ENCODE measurements around the gene MT1A. TPM values are rescaled to one million over a fixed set of nuclear protein-coding genes. Genes with fewer than 3 reads are reported as not detected.
A peak's percentile ranks its signal among the peaks of the same experiment; 100 is the strongest.

MT1A gene
- total RNA-seq, 2 donors from 2014 or later = 30.0 TPM; not detected in 1

- Histone ChIP-seq H3K27me3 (no peaks in the 10 kb centered on the region), H3K27ac (peak overlapping the region; percentile 86 to 87), H3K9me3 (no peaks in the 10 kb centered on the region), H3K4me3 (no peak overlapping the region), H3K36me3 (peaks cover 4% of the 10 kb centered on the region), H3K4me1 (peaks cover 0 to 36% of the 10 kb centered on the region in 2 donors)
- DNase-seq (ENCODE audit: low spot score) = no peak
- TF ChIP-seq CTCF (IDR thresholded peaks at IDR 0.05) = no peak
These were observed 46.6 kb downstream of the MT1A start for GRCh38 chr16:56684926-56685590.

- DNase-seq (ENCODE audit: low spot score) = no peak
- Histone ChIP-seq H3K4me1 (peaks cover 0 to 29% of the 10 kb centered on the region in 2 donors), H3K27me3 (no peaks in the 10 kb centered on the region), H3K27ac (no peak overlapping the region), H3K36me3 (peaks cover 4% of the 10 kb centered on the region), H3K4me3 (no peak overlapping the region), H3K9me3 (no peaks in the 10 kb centered on the region)
- TF ChIP-seq CTCF (IDR thresholded peaks at IDR 0.05) = no peak
These were observed 48.3 kb downstream of the MT1A start for GRCh38 chr16:56686758-56687157.

GRCh38 chr16:56688762-56689161, 50.3 kb downstream of the MT1A start:
- H3K4me3 ChIP-seq = no peak overlapping the region
- no peaks in the 10 kb centered on the region for H3K9me3 ChIP-seq
- no peaks in the 10 kb centered on the region for H3K27me3 ChIP-seq
- H3K36me3 ChIP-seq = peaks cover 4% of the 10 kb centered on the region
- H3K4me1 ChIP-seq = peaks cover 0 to 15% of the 10 kb centered on the region in 2 donors
- DNase-seq (ENCODE audit: low spot score) = no peak
- no peak for TF ChIP-seq CTCF (IDR thresholded peaks at IDR 0.05)
- H3K27ac ChIP-seq = no peak overlapping the region

- Histone ChIP-seq H3K27me3 (no peaks in the 10 kb centered on the region), H3K27ac (no peak overlapping the region), H3K4me1 (peaks cover 0 to 12% of the 10 kb centered on the region in 2 donors), H3K36me3 (peaks cover 2% of the 10 kb centered on the region), H3K4me3 (no peak overlapping the region), H3K9me3 (no peaks in the 10 kb centered on the region)
- DNase-seq (ENCODE audit: low spot score) = no peak
- TF ChIP-seq CTCF (IDR thresholded peaks at IDR 0.05) = no peak
These were observed 50.7 kb downstream of the MT1A start for GRCh38 chr16:56689171-56689570.

Other genes with a start within 250 kb of the MT1A start
- 100 to 1,000 TPM; 110 to 153 TPM for gene AMFR, start 213.1 kb upstream of the MT1A start, total RNA-seq
- gene NUDT21, start 187.3 kb upstream of the MT1A start, total RNA-seq = 10 to 100 TPM; 37.0 to 43.7 TPM
- 10 to 100 TPM; 18.0 to 23.7 TPM for gene OGFOD1, start 187.1 kb upstream of the MT1A start, total RNA-seq
- 10 to 100 TPM; 28.6 to 49.6 TPM for gene BBS2, start 118.6 kb upstream of the MT1A start, total RNA-seq
- gene MT4, start 73.6 kb upstream of the MT1A start, total RNA-seq = not detected
- gene MT3, start 49.1 kb upstream of the MT1A start, total RNA-seq = not detected
- gene MT2A, start 30.1 kb upstream of the MT1A start, total RNA-seq = 100 to 1,000 TPM in 1 of 2 donors, 10 to 100 TPM in 1; 33.3 to 118 TPM
- gene MT1E, start 12.9 kb upstream of the MT1A start, total RNA-seq = 100 to 1,000 TPM; 129 to 210 TPM
- 1 to 10 TPM; 5.2 to 9.9 TPM for gene MT1M, start 6.0 kb upstream of the MT1A start, total RNA-seq
- not detected for gene MT1B, start 13.2 kb downstream of the MT1A start, total RNA-seq
- gene MT1F, start 19.3 kb downstream of the MT1A start, total RNA-seq = 1 to 10 TPM; 3.2 to 6.1 TPM
- 1 to 10 TPM in 1 of 2 donors, not detected in 1; 7.2 TPM for gene MT1G, start 29.4 kb downstream of the MT1A start, total RNA-seq
- gene MT1H, start 31.1 kb downstream of the MT1A start, total RNA-seq = not detected
- gene MT1X, start 43.8 kb downstream of the MT1A start, total RNA-seq = 100 to 1,000 TPM; 193 to 287 TPM
- gene NUP93, start 91.5 kb downstream of the MT1A start, total RNA-seq = 10 to 100 TPM; 18.1 to 19.8 TPM
- gene SLC12A3, start 226.5 kb downstream of the MT1A start, total RNA-seq = not detected

Data from right atrium auricular region (tissue), 2 donors.